ENCODE measurements around the gene TOMT.

Gene TOMT

GRCh38 chr11:72080326-72081183 is 25.2 kb upstream of the TOMT start, which contains the start of the genes LRRC51 and NUMA1:
LRRC51 (plus strand) TSS chr11:72080850; CDS start chr11:72089084, 8,234 bp downstream.
NUMA1 (minus strand) TSS chr11:72080542; CDS start chr11:72035943, 44,599 bp downstream.
- in situ Hi-C loops (cut with MboI; ENCODE audit: low sequenced_read_pairs), result no loop called here
- Histone ChIP-seq H3K36me3 (replicated peaks) (0 out of 2 replicates have a peak, but pooled peaks cover 4% of the 10 kb centered on the region), H3K9me3 (no peaks in the 10 kb centered on the region), H3K4me3 (peak within 1 kb of the TSS; percentile 79), H3K27me3 (ENCODE audit: low read depth) (no peaks in the 10 kb centered on the region), H3K4me1 (peaks cover 11% of the 10 kb centered on the region)
- peak; percentile 99 to 100 for DNase-seq (ENCODE audit: low spot score in 2 of 2)

GRCh38 chr11:72081184-72081644 is 24.5 kb upstream of the TOMT start:
- no peaks in the 10 kb centered on the region; the same call in 1 of the 2 replicates for H3K36me3 ChIP-seq (replicated peaks)
- in situ Hi-C loops (cut with MboI; ENCODE audit: low sequenced_read_pairs), result no loop called here
- no peaks in the 10 kb centered on the region for H3K9me3 ChIP-seq
- H3K4me1 ChIP-seq, result peaks cover 11% of the 10 kb centered on the region
- DNase-seq (ENCODE audit: low spot score in 2 of 2), result no peak
- H3K4me3 ChIP-seq, result peak overlapping the region; percentile 79
- no peaks in the 10 kb centered on the region for H3K27me3 ChIP-seq (ENCODE audit: low read depth)

- in situ Hi-C loops (cut with MboI; ENCODE audit: low sequenced_read_pairs), result no loop called here
- Histone ChIP-seq H3K9me3 (no peaks in the 10 kb centered on the region), H3K36me3 (replicated peaks) (no peaks in the 10 kb centered on the region; the same call in 1 of the 2 replicates), H3K27me3 (ENCODE audit: low read depth) (no peaks in the 10 kb centered on the region), H3K4me1 (peaks cover 11% of the 10 kb centered on the region), H3K4me3 (no peak overlapping the region)
- DNase-seq (ENCODE audit: low spot score in 2 of 2), result no peak
Observed at GRCh38 chr11:72081821-72082453, 23.8 kb upstream of the TOMT start.

GRCh38 chr11:72083414-72083813 is 22.3 kb upstream of the TOMT start:
- H3K4me1 ChIP-seq, result peaks cover 6% of the 10 kb centered on the region
- H3K9me3 ChIP-seq, result no peaks in the 10 kb centered on the region
- in situ Hi-C loops (cut with MboI; ENCODE audit: low sequenced_read_pairs), result no loop called here
- peaks cover 7% of the 10 kb centered on the region; the same call in 1 of the 2 replicates for H3K36me3 ChIP-seq (replicated peaks)
- DNase-seq (ENCODE audit: low spot score in 2 of 2), result no peak
- H3K27me3 ChIP-seq (ENCODE audit: low read depth), result no peaks in the 10 kb centered on the region
- H3K4me3 ChIP-seq, result no peak overlapping the region

GRCh38 chr11:72084076-72084475 is 21.6 kb upstream of the TOMT start:
- Histone ChIP-seq H3K9me3 (no peaks in the 10 kb centered on the region), H3K27me3 (ENCODE audit: low read depth) (no peaks in the 10 kb centered on the region), H3K4me3 (no peak overlapping the region), H3K36me3 (replicated peaks) (peaks cover 8% of the 10 kb centered on the region; the same call in 1 of the 2 replicates), H3K4me1 (peaks cover 3% of the 10 kb centered on the region)
- in situ Hi-C loops (cut with MboI; ENCODE audit: low sequenced_read_pairs), result no loop called here
- DNase-seq (ENCODE audit: low spot score in 2 of 2), result no peak

- no peaks in the 10 kb centered on the region for H3K27me3 ChIP-seq (ENCODE audit: low read depth)
- peaks cover 8% of the 10 kb centered on the region for H3K36me3 ChIP-seq (replicated peaks)
- DNase-seq (ENCODE audit: low spot score in 2 of 2), result no peak
- H3K4me1 ChIP-seq, result peaks cover 3% of the 10 kb centered on the region
- H3K9me3 ChIP-seq, result no peaks in the 10 kb centered on the region
- H3K4me3 ChIP-seq, result no peak overlapping the region
- in situ Hi-C loops (cut with MboI; ENCODE audit: low sequenced_read_pairs), result no loop called here
Observed at GRCh38 chr11:72084965-72085364, 20.8 kb upstream of the TOMT start.

GRCh38 chr11:72085621-72086351 is 19.9 kb upstream of the TOMT start:
- Histone ChIP-seq H3K4me3 (no peak overlapping the region), H3K36me3 (replicated peaks) (peaks cover 17% of the 10 kb centered on the region), H3K9me3 (no peaks in the 10 kb centered on the region), H3K4me1 (peaks cover 3% of the 10 kb centered on the region), H3K27me3 (ENCODE audit: low read depth) (no peaks in the 10 kb centered on the region)
- in situ Hi-C loops (cut with MboI; ENCODE audit: low sequenced_read_pairs), result no loop called here
- no peak for DNase-seq (ENCODE audit: low spot score in 2 of 2)

- in situ Hi-C loops (cut with MboI; ENCODE audit: low sequenced_read_pairs), result no loop called here
- Histone ChIP-seq H3K27me3 (ENCODE audit: low read depth) (no peaks in the 10 kb centered on the region), H3K4me1 (no peaks in the 10 kb centered on the region), H3K4me3 (no peak overlapping the region), H3K9me3 (no peaks in the 10 kb centered on the region), H3K36me3 (replicated peaks) (peaks cover 21% of the 10 kb centered on the region)
- no peak for DNase-seq (ENCODE audit: low spot score in 2 of 2)
Observed at GRCh38 chr11:72088076-72088808, 17.5 kb upstream of the TOMT start.

- H3K27me3 ChIP-seq (ENCODE audit: low read depth), result no peaks in the 10 kb centered on the region
- in situ Hi-C loops (cut with MboI; ENCODE audit: low sequenced_read_pairs), result loop anchor here (5.0 kb wide), 1 partner anchor 64 kb away; no protein-coding TSS in a partner anchor
- no peaks in the 10 kb centered on the region for H3K4me1 ChIP-seq
- H3K36me3 ChIP-seq (replicated peaks), result peaks cover 35% of the 10 kb centered on the region
- no peak overlapping the region for H3K4me3 ChIP-seq
- DNase-seq (ENCODE audit: low spot score in 2 of 2), result peak; percentile 68 to 84
- no peaks in the 10 kb centered on the region for H3K9me3 ChIP-seq
Observed at GRCh38 chr11:72091292-72091691, 14.4 kb upstream of the TOMT start.

GRCh38 chr11:72098741-72099140 is 7.0 kb upstream of the TOMT start:
- DNase-seq (ENCODE audit: low spot score in 2 of 2), result no peak
- Histone ChIP-seq H3K27me3 (ENCODE audit: low read depth) (no peaks in the 10 kb centered on the region), H3K4me3 (no peak overlapping the region), H3K4me1 (peaks cover 10% of the 10 kb centered on the region), H3K9me3 (no peaks in the 10 kb centered on the region), H3K36me3 (replicated peaks) (peaks cover 60% of the 10 kb centered on the region)
- in situ Hi-C loops (cut with MboI; ENCODE audit: low sequenced_read_pairs), result no loop called here

GRCh38 chr11:72100009-72100408 is 5.7 kb upstream of the TOMT start:
- Histone ChIP-seq H3K4me3 (no peak overlapping the region), H3K4me1 (peaks cover 10% of the 10 kb centered on the region), H3K36me3 (replicated peaks) (peaks cover 53% of the 10 kb centered on the region), H3K9me3 (no peaks in the 10 kb centered on the region), H3K27me3 (ENCODE audit: low read depth) (no peaks in the 10 kb centered on the region)
- DNase-seq (ENCODE audit: low spot score in 2 of 2), result no peak
- in situ Hi-C loops (cut with MboI; ENCODE audit: low sequenced_read_pairs), result no loop called here

- H3K9me3 ChIP-seq, result no peaks in the 10 kb centered on the region
- peaks cover 10% of the 10 kb centered on the region for H3K4me1 ChIP-seq
- peaks cover 53% of the 10 kb centered on the region for H3K36me3 ChIP-seq (replicated peaks)
- no peak overlapping the region for H3K4me3 ChIP-seq
- in situ Hi-C loops (cut with MboI; ENCODE audit: low sequenced_read_pairs), result no loop called here
- no peak for DNase-seq (ENCODE audit: low spot score in 2 of 2)
- no peaks in the 10 kb centered on the region for H3K27me3 ChIP-seq (ENCODE audit: low read depth)
Observed at GRCh38 chr11:72100462-72100861, 5.3 kb upstream of the TOMT start.

- H3K36me3 ChIP-seq (replicated peaks), result peaks cover 38% of the 10 kb centered on the region
- DNase-seq (ENCODE audit: low spot score in 2 of 2), result no peak
- peaks cover 10% of the 10 kb centered on the region for H3K4me1 ChIP-seq
- in situ Hi-C loops (cut with MboI; ENCODE audit: low sequenced_read_pairs), result no loop called here
- no peaks in the 10 kb centered on the region for H3K27me3 ChIP-seq (ENCODE audit: low read depth)
- H3K9me3 ChIP-seq, result no peaks in the 10 kb centered on the region
- peak overlapping the region; percentile 99 for H3K4me3 ChIP-seq
Observed at GRCh38 chr11:72102162-72102561, 3.6 kb upstream of the TOMT start.
